ENCODE data around the gene VASP. TPM values are rescaled to one million over a fixed set of nuclear protein-coding genes. Genes with fewer than 3 reads are reported as not detected.

The VASP gene
- total and polyA plus RNA-seq, 9 donors, result 37.4 to 59.4 (median 52.9) TPM

DNA sequence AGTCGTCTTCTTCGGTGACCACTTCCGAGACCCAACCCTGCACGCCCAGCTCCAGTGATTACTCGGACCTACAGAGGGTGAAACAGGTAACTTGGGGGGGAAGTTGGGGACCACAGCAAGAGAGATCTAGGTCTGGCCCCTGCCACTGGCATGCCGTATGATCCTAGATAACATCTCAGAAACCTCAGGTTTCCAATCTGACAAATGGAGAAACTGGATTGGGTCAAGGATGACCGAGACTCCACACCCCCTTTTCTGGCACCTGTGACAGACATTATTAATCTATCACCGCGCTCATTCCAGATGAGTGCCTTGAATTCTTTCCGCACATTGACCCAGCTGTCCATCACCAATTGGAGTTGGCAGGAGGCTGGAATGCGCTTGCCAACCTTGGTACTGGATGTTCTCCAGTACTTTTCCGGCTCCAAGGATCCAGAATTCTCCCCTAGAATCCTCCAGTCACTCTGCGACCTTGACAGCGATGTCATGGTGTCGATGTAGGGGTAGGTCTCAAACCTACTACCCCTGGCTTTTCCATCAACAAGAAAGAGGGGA, 17.4 kb downstream of the VASP start:
- Histone ChIP-seq H3K9me3 (replicated peaks; ENCODE audit: control insufficient read depth, low read depth, low read length) (no peaks in the 10 kb centered on the region), H3K27ac (ENCODE audit: low read length) (no peak overlapping the region), H3K36me3 (ENCODE audit: control insufficient read depth, insufficient read depth, low read length) (peaks cover 70% of the 10 kb centered on the region), H3K27me3 (ENCODE audit: control insufficient read depth, insufficient read depth, low read length) (peaks cover 19% of the 10 kb centered on the region), H3K4me3 (ENCODE audit: low read length) (no peak overlapping the region), H3K4me1 (ENCODE audit: control insufficient read depth, insufficient read depth, low read length) (peaks cover 27% of the 10 kb centered on the region)
- no peak for DNase-seq
- 86% methylated on average over 6 of the region's 15 CpGs for WGBS (ENCODE audit: insufficient coverage)

DNA sequence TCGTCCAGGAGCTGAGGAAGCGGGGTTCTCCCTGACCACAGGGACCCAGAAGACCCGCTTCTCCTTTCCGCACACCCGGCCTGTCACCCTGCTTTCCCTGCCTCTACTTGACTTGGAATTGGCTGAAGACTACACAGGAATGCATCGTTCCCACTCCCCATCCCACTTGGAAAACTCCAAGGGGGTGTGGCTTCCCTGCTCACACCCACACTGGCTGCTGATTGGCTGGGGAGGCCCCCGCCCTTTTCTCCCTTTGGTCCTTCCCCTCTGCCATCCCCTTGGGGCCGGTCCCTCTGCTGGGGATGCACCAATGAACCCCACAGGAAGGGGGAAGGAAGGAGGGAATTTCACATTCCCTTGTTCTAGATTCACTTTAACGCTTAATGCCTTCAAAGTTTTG, 18.9 kb downstream of the VASP start:
- H3K4me1 ChIP-seq (ENCODE audit: control insufficient read depth, insufficient read depth, low read length), result peaks cover 27% of the 10 kb centered on the region
- DNase-seq, result peak; percentile 68
- 56% methylated on average over 6 of the region's 9 CpGs for WGBS (ENCODE audit: insufficient coverage)
- peaks cover 26% of the 10 kb centered on the region for H3K27me3 ChIP-seq (ENCODE audit: control insufficient read depth, insufficient read depth, low read length)
- peaks cover 3% of the 10 kb centered on the region for H3K9me3 ChIP-seq (replicated peaks; ENCODE audit: control insufficient read depth, low read depth, low read length)
- no peak overlapping the region for H3K27ac ChIP-seq (ENCODE audit: low read length)
- H3K36me3 ChIP-seq (ENCODE audit: control insufficient read depth, insufficient read depth, low read length), result peaks cover 60% of the 10 kb centered on the region
- H3K4me3 ChIP-seq (ENCODE audit: low read length), result no peak overlapping the region

DNA sequence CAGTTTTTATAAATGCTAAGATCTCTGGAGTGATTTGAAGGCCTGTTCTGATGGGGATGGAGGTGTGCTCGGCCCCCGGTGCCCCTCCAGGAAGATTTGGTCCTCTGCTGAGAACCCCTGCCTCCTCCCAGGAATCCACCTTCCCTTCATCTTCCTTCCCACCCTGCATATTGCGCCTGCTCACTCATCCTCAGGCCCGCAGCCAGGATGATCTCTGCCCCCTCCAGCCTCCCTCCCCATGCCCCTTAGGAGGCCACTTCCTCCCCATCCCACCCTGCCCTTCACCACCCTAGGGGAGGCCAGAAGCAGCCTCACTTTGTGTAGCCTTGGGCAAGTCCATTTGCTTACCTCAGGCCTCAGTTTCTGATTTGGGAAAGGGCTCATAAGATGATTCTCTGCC, 19.7 kb downstream of the VASP start:
- H3K27ac ChIP-seq (ENCODE audit: low read length), result no peak overlapping the region
- 80% methylated on average over 2 of the region's 4 CpGs for WGBS (ENCODE audit: insufficient coverage)
- peaks cover 54% of the 10 kb centered on the region for H3K36me3 ChIP-seq (ENCODE audit: control insufficient read depth, insufficient read depth, low read length)

DNA sequence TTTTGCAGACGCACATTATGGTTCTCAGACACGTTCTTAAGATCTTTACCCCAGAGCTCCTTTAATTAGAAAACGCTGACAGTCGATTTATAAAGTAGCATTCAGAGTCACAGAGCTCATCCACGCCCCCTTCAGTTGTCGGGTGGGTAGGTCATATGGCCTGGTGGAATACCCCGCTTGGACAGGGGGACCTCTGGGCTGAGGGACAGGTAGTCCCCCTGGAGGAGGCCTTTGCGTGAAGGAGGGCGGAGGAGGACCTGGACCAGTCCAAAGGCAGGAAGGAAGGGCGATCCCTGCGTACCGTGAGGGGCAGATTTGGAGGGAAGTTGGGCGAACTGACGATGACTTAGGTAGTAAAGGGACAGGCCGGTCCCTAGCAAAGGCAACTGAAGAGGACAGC, 20.5 kb downstream of the VASP start:
- no peak overlapping the region for H3K27ac ChIP-seq (ENCODE audit: low read length)
- 74% methylated on average over 14 of the region's 15 CpGs for WGBS (ENCODE audit: insufficient coverage)
- H3K27me3 ChIP-seq (ENCODE audit: control insufficient read depth, insufficient read depth, low read length), result peaks cover 26% of the 10 kb centered on the region
- DNase-seq, result no peak
- peaks cover 49% of the 10 kb centered on the region for H3K36me3 ChIP-seq (ENCODE audit: control insufficient read depth, insufficient read depth, low read length)
- no peak overlapping the region for H3K4me3 ChIP-seq (ENCODE audit: low read length)
- peaks cover 27% of the 10 kb centered on the region for H3K4me1 ChIP-seq (ENCODE audit: control insufficient read depth, insufficient read depth, low read length)
- peaks cover 3% of the 10 kb centered on the region for H3K9me3 ChIP-seq (replicated peaks; ENCODE audit: control insufficient read depth, low read depth, low read length)

More for the DNA sequence above, 19.7 kb downstream of the VASP start:
- no peak for DNase-seq
- Histone ChIP-seq H3K4me3 (ENCODE audit: low read length) (no peak overlapping the region), H3K27me3 (ENCODE audit: control insufficient read depth, insufficient read depth, low read length) (peaks cover 26% of the 10 kb centered on the region), H3K4me1 (ENCODE audit: control insufficient read depth, insufficient read depth, low read length) (peaks cover 27% of the 10 kb centered on the region), H3K9me3 (replicated peaks; ENCODE audit: control insufficient read depth, low read depth, low read length) (peaks cover 3% of the 10 kb centered on the region)

DNA sequence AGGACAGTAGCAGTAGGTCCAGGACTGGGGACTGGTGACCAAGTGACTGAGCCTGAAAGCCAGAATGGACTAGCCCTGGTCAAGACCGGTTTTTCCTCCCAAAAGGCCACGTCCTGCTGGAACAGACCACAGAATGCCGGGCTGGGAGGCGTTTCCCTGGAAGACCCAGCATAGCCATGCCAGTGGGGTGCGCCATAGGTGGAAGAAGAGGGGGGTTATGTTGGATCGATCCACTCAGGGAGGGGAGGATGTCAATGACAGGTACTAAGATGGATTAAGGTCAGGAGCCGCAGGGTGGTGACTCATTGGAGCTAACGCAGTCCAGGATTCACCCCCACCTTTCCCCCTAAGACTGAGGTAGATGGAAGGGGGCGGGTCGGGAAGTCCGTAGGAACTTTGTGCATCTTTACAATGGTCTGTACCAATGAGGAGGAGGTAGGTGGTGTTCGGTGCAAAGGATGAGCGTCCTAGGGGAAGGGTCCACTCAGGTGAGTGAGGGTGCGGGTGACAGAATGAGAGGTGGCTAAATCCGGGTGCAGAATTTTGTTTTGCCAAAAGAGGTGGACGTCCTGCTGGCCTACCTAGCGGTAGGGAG, 21.0 kb downstream of the VASP start:
- WGBS (ENCODE audit: insufficient coverage), result 10% methylated on average over 15 of the region's 17 CpGs
- no peak overlapping the region for H3K4me3 ChIP-seq (ENCODE audit: low read length)

DNA sequence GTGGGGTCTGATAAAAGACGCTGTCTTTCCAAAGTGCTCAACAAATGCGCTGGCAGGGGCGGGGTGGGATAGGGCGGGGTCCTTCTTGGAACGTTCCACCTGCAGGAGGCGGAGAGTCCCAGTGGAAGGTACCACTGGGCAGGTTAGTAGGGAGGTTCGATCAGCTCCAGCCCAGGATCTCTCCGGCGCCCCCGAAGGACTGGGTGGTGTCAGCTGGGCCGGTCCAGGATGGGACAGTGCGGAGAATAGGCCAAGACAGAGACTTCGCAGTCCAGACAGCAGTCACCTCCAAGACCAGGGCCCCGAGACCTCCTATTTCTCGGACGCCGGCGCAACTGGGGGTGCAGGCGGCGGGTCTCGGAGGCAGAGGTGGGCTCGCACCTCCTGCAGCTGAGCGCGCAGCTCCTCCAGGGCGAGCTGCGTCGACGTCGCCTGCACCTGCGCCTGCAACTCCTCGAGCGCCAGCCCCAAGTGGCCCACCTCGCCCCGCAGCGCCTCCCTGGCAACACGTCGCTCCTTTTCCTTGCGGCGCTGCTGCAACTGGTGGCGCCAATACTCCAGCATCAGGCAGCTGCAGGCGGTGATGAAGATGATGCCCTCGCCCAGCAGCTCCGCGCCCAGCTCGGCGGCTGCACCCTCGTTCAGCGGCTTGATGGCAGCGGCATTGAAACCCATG, 21.6 kb downstream of the VASP start:
- Histone ChIP-seq H3K27ac (ENCODE audit: low read length) (no peak overlapping the region), H3K9me3 (replicated peaks; ENCODE audit: control insufficient read depth, low read depth, low read length) (peaks cover 3% of the 10 kb centered on the region), H3K4me1 (ENCODE audit: control insufficient read depth, insufficient read depth, low read length) (peaks cover 21% of the 10 kb centered on the region), H3K27me3 (ENCODE audit: control insufficient read depth, insufficient read depth, low read length) (peaks cover 26% of the 10 kb centered on the region), H3K4me3 (ENCODE audit: low read length) (no peak overlapping the region), H3K36me3 (ENCODE audit: control insufficient read depth, insufficient read depth, low read length) (peaks cover 39% of the 10 kb centered on the region)
- no peak for DNase-seq
- WGBS (ENCODE audit: insufficient coverage), result 2% methylated on average over 49 of the region's 49 CpGs

More for the DNA sequence above, 21.0 kb downstream of the VASP start:
- H3K27me3 ChIP-seq (ENCODE audit: control insufficient read depth, insufficient read depth, low read length), result peaks cover 26% of the 10 kb centered on the region
- peaks cover 3% of the 10 kb centered on the region for H3K9me3 ChIP-seq (replicated peaks; ENCODE audit: control insufficient read depth, low read depth, low read length)
- peaks cover 26% of the 10 kb centered on the region for H3K4me1 ChIP-seq (ENCODE audit: control insufficient read depth, insufficient read depth, low read length)
- H3K36me3 ChIP-seq (ENCODE audit: control insufficient read depth, insufficient read depth, low read length), result peaks cover 44% of the 10 kb centered on the region
- no peak overlapping the region for H3K27ac ChIP-seq (ENCODE audit: low read length)
- no peak for DNase-seq

DNA sequence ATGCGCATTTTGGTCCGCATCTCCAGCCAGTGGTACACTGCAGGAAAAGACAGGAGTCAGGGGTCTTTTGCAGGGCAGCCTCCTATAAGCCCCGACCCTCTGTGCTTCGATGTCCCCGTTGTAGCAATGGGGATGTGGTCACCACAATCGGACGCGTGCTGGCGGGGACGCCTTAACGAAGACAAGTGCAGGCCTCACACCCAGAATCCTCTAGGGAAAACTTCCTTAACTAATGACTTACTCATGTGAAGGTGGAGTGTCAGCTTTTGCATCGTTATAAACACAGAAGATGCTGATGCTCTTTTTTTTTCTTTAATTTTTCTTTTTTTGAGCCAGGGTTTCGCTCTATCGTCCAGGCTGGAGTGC, 22.1 kb downstream of the VASP start:
- Histone ChIP-seq H3K4me3 (ENCODE audit: low read length) (no peak overlapping the region), H3K27me3 (ENCODE audit: control insufficient read depth, insufficient read depth, low read length) (peaks cover 26% of the 10 kb centered on the region), H3K36me3 (ENCODE audit: control insufficient read depth, insufficient read depth, low read length) (peaks cover 33% of the 10 kb centered on the region), H3K9me3 (replicated peaks; ENCODE audit: control insufficient read depth, low read depth, low read length) (peaks cover 3% of the 10 kb centered on the region), H3K4me1 (ENCODE audit: control insufficient read depth, insufficient read depth, low read length) (peaks cover 18% of the 10 kb centered on the region), H3K27ac (ENCODE audit: low read length) (no peak overlapping the region)
- 29% methylated on average over 6 of the region's 14 CpGs for WGBS (ENCODE audit: insufficient coverage)
- DNase-seq, result no peak

DNA sequence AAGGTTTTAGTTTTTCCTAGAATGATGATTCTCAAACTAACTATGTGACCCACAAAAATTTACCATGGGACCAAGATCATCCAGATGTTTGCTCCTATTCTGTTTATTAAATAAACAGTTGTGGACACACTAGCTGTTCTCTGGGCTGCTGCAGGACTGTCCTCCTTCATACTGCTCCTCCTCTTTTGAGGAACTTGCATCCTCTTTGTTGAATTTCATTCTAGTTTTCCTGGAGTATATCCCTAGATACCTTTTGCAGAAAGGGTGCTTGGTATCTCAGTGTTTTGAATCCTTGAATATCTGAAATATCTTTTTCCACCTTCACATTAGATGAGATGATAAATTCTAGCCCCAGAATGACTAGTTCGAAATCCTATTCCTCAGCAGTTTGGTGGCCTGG, 24.1 kb downstream of the VASP start:
- peaks cover 14% of the 10 kb centered on the region for H3K36me3 ChIP-seq (ENCODE audit: control insufficient read depth, insufficient read depth, low read length)
- peaks cover 11% of the 10 kb centered on the region for H3K4me1 ChIP-seq (ENCODE audit: control insufficient read depth, insufficient read depth, low read length)
- no peak overlapping the region for H3K4me3 ChIP-seq (ENCODE audit: low read length)
- peaks cover 3% of the 10 kb centered on the region for H3K9me3 ChIP-seq (replicated peaks; ENCODE audit: control insufficient read depth, low read depth, low read length)
- DNase-seq, result no peak
- H3K27me3 ChIP-seq (ENCODE audit: control insufficient read depth, insufficient read depth, low read length), result peaks cover 26% of the 10 kb centered on the region
- H3K27ac ChIP-seq (ENCODE audit: low read length), result no peak overlapping the region
- no CpG with 5 or more reads among the region's 1 CpG for WGBS (ENCODE audit: insufficient coverage)

DNA sequence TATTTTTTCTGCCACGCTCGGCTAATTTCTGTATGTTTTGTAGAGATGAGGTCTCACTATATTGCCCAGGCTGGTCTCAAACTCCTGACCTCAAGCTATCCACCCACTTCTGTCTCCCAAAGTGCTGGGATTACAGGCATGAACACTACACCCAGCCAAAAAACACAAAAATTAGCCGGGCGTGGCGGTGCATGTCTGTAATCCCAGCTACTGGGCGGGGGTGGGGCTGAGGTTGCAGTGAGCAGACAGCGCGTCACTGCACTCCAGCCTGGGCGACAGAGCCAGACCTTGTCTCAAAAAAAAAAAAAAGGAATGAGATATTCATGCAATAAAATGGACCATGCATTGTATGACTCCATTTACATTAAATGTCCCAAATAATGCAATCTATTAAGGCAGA, 32.2 kb downstream of the VASP start:
- H3K27ac ChIP-seq (ENCODE audit: low read length), result no peak overlapping the region
- H3K4me1 ChIP-seq (ENCODE audit: control insufficient read depth, insufficient read depth, low read length), result no peaks in the 10 kb centered on the region
- no peaks in the 10 kb centered on the region for H3K27me3 ChIP-seq (ENCODE audit: control insufficient read depth, insufficient read depth, low read length)
- DNase-seq, result no peak
- no peaks in the 10 kb centered on the region for H3K9me3 ChIP-seq (replicated peaks; ENCODE audit: control insufficient read depth, low read depth, low read length)
- no peak overlapping the region for H3K4me3 ChIP-seq (ENCODE audit: low read length)
- no peaks in the 10 kb centered on the region for H3K36me3 ChIP-seq (ENCODE audit: control insufficient read depth, insufficient read depth, low read length)
- no CpG with 5 or more reads among the region's 9 CpGs for WGBS (ENCODE audit: insufficient coverage)

DNA sequence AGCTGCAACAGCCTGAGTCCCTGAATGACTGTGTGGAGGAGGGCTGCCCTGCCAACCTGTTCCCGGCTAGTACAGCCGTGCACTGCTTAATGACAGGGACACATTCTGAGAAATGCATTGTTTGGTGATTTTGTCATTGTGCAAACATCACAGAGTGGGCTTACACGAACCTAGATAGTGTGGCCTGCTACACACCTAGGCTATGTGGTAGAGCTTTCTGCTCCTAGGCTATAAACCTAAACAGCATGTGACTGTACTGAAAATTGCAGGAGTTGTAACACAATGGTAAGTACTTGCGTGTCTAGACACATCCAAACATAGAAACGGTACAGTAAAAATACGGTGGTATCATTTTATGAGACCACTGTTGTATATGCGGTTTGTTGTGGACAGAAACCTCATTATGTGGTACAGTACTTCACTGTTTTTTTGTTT, 35.0 kb downstream of the VASP start:
- no peaks in the 10 kb centered on the region for H3K27me3 ChIP-seq (ENCODE audit: control insufficient read depth, insufficient read depth, low read length)
- H3K4me3 ChIP-seq (ENCODE audit: low read length), result no peak overlapping the region
- H3K4me1 ChIP-seq (ENCODE audit: control insufficient read depth, insufficient read depth, low read length), result no peaks in the 10 kb centered on the region
- DNase-seq, result no peak
- H3K36me3 ChIP-seq (ENCODE audit: control insufficient read depth, insufficient read depth, low read length), result no peaks in the 10 kb centered on the region
- no peak overlapping the region for H3K27ac ChIP-seq (ENCODE audit: low read length)
- no peaks in the 10 kb centered on the region for H3K9me3 ChIP-seq (replicated peaks; ENCODE audit: control insufficient read depth, low read depth, low read length)
- 58% methylated on average over 4 of the region's 7 CpGs for WGBS (ENCODE audit: insufficient coverage)

All from muscle of leg (tissue), 11 donors.